Spleen (tissue), 11 donors: Measurements from ENCODE around the gene TP53I3. TPM values are rescaled to one million over a fixed set of nuclear protein-coding genes. Genes with fewer than 3 reads are reported as not detected.

Experiments used
- DNase-seq: peaks from one replicate; pipeline ENCODE4 v3.0.0-alpha.2; 2020
- H3K27ac ChIP-seq, 8 donors: fragments of 200-600 bp; sonication (generic) in 7 of 8; 1 replicate in 4 of 8; 2 replicates in 4 of 8; pipeline versions ENCODE4 v1.5.0 to v1.8.0; 2016 to 2021; ENCODE audit warnings: inconsistent platforms in 4 of 8, mild to moderate bottlenecking in 4 of 8, moderate library complexity in 1 of 8
- H3K27me3 ChIP-seq, 7 donors: fragments of 200-600 bp; sonication (generic) in 6 of 7; replicated peaks in 1 of 7; 1 replicate in 4 of 7; 2 replicates in 3 of 7; pipeline versions ENCODE4 v1.5.0 to v1.8.0; 2016 to 2021; ENCODE audit warnings: inconsistent platforms in 3 of 7, mild to moderate bottlenecking in 1 of 7
- H3K36me3 ChIP-seq, 6 donors: fragments of 200-600 bp; sonication (generic) in 5 of 6; 1 replicate in 4 of 6; 2 replicates in 2 of 6; pipeline versions ENCODE4 v1.5.0 to v1.8.0; 2016 to 2021; ENCODE audit warnings: inconsistent platforms in 2 of 6
- H3K4me1 ChIP-seq, 6 donors: fragments of 200-600 bp; sonication (generic) in 5 of 6; 1 replicate in 3 of 6; 2 replicates in 3 of 6; pipeline versions ENCODE4 v1.5.0 to v1.8.0; 2016 to 2021; ENCODE audit warnings: inconsistent platforms in 3 of 6
- H3K4me3 ChIP-seq, 8 donors: fragments of 200-600 bp; sonication (generic) in 7 of 8; 1 replicate in 4 of 8; 2 replicates in 4 of 8; pipeline versions ENCODE4 v1.5.0 to v1.8.0; 2016 to 2021; ENCODE audit warnings: inconsistent platforms in 4 of 8, mild to moderate bottlenecking in 4 of 8, moderate library complexity in 2 of 8
- H3K9me3 ChIP-seq, 8 donors: fragments of 200-600 bp; sonication (generic) in 7 of 8; 1 replicate in 4 of 8; 2 replicates in 4 of 8; pipeline versions ENCODE4 v1.5.0 to v1.8.0; 2016 to 2021; ENCODE audit warnings: inconsistent platforms in 4 of 8
- CTCF ChIP-seq, 11 experiments: fragments of 200-600 bp in 7 of 11; fragments of 450-650 bp in 4 of 11; sonication (generic) in 4 of 11; IDR thresholded peaks in 8 of 11; conservative IDR thresholded peaks in 3 of 11; 1 replicate in 7 of 11; 2 replicates in 4 of 11; pipeline versions ENCODE4 v1.4.0 to v1.8.0; 2016 to 2021; ENCODE audit warnings: antibody characterized with exemption in 11 of 11, inconsistent platforms in 4 of 11, mild to moderate bottlenecking in 1 of 11
- POLR2A ChIP-seq, 3 donors: fragments of 450-650 bp; IDR thresholded peaks; one replicate each; pipeline ENCODE4 v1.5.1; 2017; ENCODE audit warnings: antibody characterized with exemption in 3 of 3, mild to moderate bottlenecking in 1 of 3
- POLR2AphosphoS5 ChIP-seq, 3 donors: sonication (generic); formaldehyde crosslinking; IDR thresholded peaks; one replicate each; pipeline ENCODE4 v1.5.1; 2017; ENCODE audit warnings: antibody characterized with exemption in 3 of 3
- WGBS, 5 donors: extraction: QIAGEN DNeasy Blood & Tissue Kit in 3 of 5; methylation state at CpG; one replicate each; pipeline versions ENCODE4 v1.1.5 to v1.1.7; 2013 to 2018; 5-methylcytosine and 5-hydroxymethylcytosine counted together
- intact Hi-C: fragments of 100-400 bp; cut with DNase I; formaldehyde crosslinking; loops from one replicate; pipeline ENCODE4 v1.15.0; 2023; ENCODE audit warnings: low total_unique reads
- polyA plus RNA-seq, 3 donors: library from polyadenylated mRNA; stranded (reverse); fragments of 200-250 nt; gene quantifications; one replicate each; pipeline ENCODE4 v1.2.1, GENCODE V29; 2013
- total RNA-seq, 7 donors: library from RNA; depleted of rRNA in 3 of 7; stranded (reverse); fragments of >200 nt in 3 of 7; fragmentation: NEBNext Ultra II Directional in 4 of 7; extraction: Animal tissue kit (Norgen Biotek cat#: 25700) in 4 of 7; gene quantifications; one replicate each; pipeline versions ENCODE4 v1.1.0 to v1.2.1, GENCODE V29; 2016 to 2021
- donor health status: healthy with polysubstance abuse.
- donor health status: DM: no; HTN: no; CAD: no; lungs with moderate emphysema.
- donor health status: DM: no; HTN: no; CAD: no.
- donor health status: Bipolar disorder and iron deficiency.
- donor health status: healthy.
- donor health status: DM: no; HTN: no; CAD: no.
- donor health status: DM: yes; HTN: yes; CAD: no.

TP53I3 gene
- total and polyA plus RNA-seq, 10 donors, result 7.1 to 17.6 (median 10.7) TPM

- H3K27me3 ChIP-seq, result no peaks in the 10 kb centered on the region
- peaks cover 0 to 58% (median 20%) of the 10 kb centered on the region in 6 donors for H3K36me3 ChIP-seq
- intact Hi-C loops, result no loop called here
- H3K9me3 ChIP-seq, result no peaks in the 10 kb centered on the region
- DNase-seq, result no peak
- H3K4me3 ChIP-seq, result peak overlapping the region; percentile 54 to 86 (median 70)
- H3K4me1 ChIP-seq, result peaks cover 11 to 69% (median 34%) of the 10 kb centered on the region in 6 donors
- H3K27ac ChIP-seq, result peak overlapping the region; percentile 43 to 98 (median 94)
- 1 to 4% (median 1%) methylated on average over 31 to 41 of the region's 41 CpGs for WGBS, 5 donors
- no peak for TF ChIP-seq POLR2AphosphoS5 (IDR thresholded peaks at IDR 0.05)
These were observed 7.6 kb downstream of the TP53I3 start for GRCh38 chr2:24076849-24077534.

- WGBS, 5 donors, result 0 to 1% (median 1%) methylated on average over 40 to 64 of the region's 64 CpGs
- H3K4me1 ChIP-seq, result peaks cover 11 to 64% (median 37%) of the 10 kb centered on the region in 6 donors
- peak within 1 kb of the TSS; percentile 54 to 86 (median 70) for H3K4me3 ChIP-seq
- peak; percentile 100 for DNase-seq
- H3K27ac ChIP-seq, result peak within 1 kb of the TSS; percentile 43 to 98 (median 94)
- intact Hi-C loops, result no loop called here
- no peaks in the 10 kb centered on the region for H3K9me3 ChIP-seq
- H3K27me3 ChIP-seq, result no peaks in the 10 kb centered on the region
- TF ChIP-seq POLR2A (IDR thresholded peaks at IDR 0.05) (peak; percentile 18 to 37 (median 36)), POLR2AphosphoS5 (IDR thresholded peaks at IDR 0.05) (peak; percentile 89 to 95 (median 91)), CTCF (IDR thresholded peaks at IDR 0.05 in 8 of 11, conservative IDR thresholded peaks at IDR 0.05 in 3 of 11) (peak in 3 of 11 experiments; percentile 15 to 27 (median 20))
- peaks cover 0 to 58% (median 26%) of the 10 kb centered on the region in 6 donors for H3K36me3 ChIP-seq
These were observed 8.5 kb downstream of the TP53I3 start, which contains the start of gene SF3B6 for GRCh38 chr2:24075915-24076848. TSS of gene SF3B6 (minus strand) at chr2:24076326. CDS start at chr2:24076229, 97 bp downstream.

- intact Hi-C loops, result no loop called here
- TF ChIP-seq POLR2A (IDR thresholded peaks at IDR 0.05), result no peak
- TF ChIP-seq CTCF (IDR thresholded peaks at IDR 0.05 in 8 of 11, conservative IDR thresholded peaks at IDR 0.05 in 3 of 11), result no peak
- no peak for TF ChIP-seq POLR2AphosphoS5 (IDR thresholded peaks at IDR 0.05)
- Histone ChIP-seq H3K9me3 (no peaks in the 10 kb centered on the region), H3K4me1 (peaks cover 11 to 60% (median 37%) of the 10 kb centered on the region in 6 donors), H3K27me3 (no peaks in the 10 kb centered on the region), H3K4me3 (peak overlapping the region; percentile 54 to 86 (median 70)), H3K27ac (peak overlapping the region in 7 of 8 donors; percentile 90 to 98 (median 95)), H3K36me3 (peaks cover 0 to 58% (median 28%) of the 10 kb centered on the region in 6 donors)
- WGBS, 5 donors, result 67 to 74% (median 69%) methylated on average over 5 of the region's 5 CpGs
- DNase-seq, result no peak
These were observed 9.4 kb downstream of the TP53I3 start for GRCh38 chr2:24075259-24075658.

GRCh38 chr2:24073816-24074215 is 10.8 kb downstream of the TP53I3 start:
- Histone ChIP-seq H3K4me1 (peaks cover 11 to 71% (median 37%) of the 10 kb centered on the region in 6 donors), H3K36me3 (peaks cover 0 to 58% (median 36%) of the 10 kb centered on the region in 6 donors), H3K4me3 (no peak overlapping the region), H3K9me3 (no peaks in the 10 kb centered on the region), H3K27ac (no peak overlapping the region), H3K27me3 (no peaks in the 10 kb centered on the region)
- TF ChIP-seq POLR2AphosphoS5 (IDR thresholded peaks at IDR 0.05) (no peak), CTCF (IDR thresholded peaks at IDR 0.05 in 8 of 11, conservative IDR thresholded peaks at IDR 0.05 in 3 of 11) (no peak), POLR2A (IDR thresholded peaks at IDR 0.05) (no peak)
- DNase-seq, result no peak
- intact Hi-C loops, result no loop called here
- WGBS, 5 donors, result 81 to 90% (median 85%) methylated on average over 6 of the region's 6 CpGs
